ENCODE data around the gene WDR59. TPM values are rescaled to one million over a fixed set of nuclear protein-coding genes. Genes with fewer than 3 reads are reported as not detected.

The WDR59 gene
- total and polyA plus RNA-seq, 3 experiments from 2014 or later, result 13.0 to 56.5 (median 55.9) TPM

DNA sequence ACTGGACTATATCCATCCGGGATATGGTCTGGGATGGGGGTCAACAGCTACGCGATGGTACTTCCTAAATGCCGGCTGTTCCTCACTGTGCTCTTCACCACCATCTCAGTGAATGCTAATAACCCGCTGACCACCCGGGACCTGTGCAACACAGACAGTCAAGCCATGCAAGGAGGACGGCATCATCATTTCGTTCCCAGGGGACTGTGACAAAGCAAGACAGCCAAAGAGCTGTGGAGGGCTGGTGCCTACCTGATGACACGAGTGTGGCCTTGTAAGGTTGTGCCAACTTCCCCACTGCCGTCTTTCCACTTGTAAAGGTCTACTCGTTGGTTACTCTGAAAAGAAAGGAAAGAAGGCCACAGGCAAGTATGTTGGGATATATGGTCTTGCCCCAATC is 33.7 kb downstream of the WDR59 start:
- Mint-ChIP-seq H3K9me3 (no peaks in the 10 kb centered on the region), H3K27ac (no peak overlapping the region), H3K36me3 (peaks cover 6 to 84% (median 36%) of the 10 kb centered on the region in 3 donors), H3K4me1 (peaks cover 0 to 5% (median 0%) of the 10 kb centered on the region in 3 donors), H3K27me3 (peaks cover 0 to 2% of the 10 kb centered on the region in 2 donors), H3K4me3 (no peak overlapping the region)
- DNase-seq, result no peak
- ChIA-PET POLR2A (no interaction called here), CTCF (no interaction called here)
- Histone ChIP-seq H3K27ac (ENCODE audit: low read depth, low read length) (no peak overlapping the region), H3K27me3 (ENCODE audit: insufficient read depth, low read length, poor library complexity, severe bottlenecking) (no peaks in the 10 kb centered on the region), H3K4me1 (ENCODE audit: insufficient read depth, low read length) (no peaks in the 10 kb centered on the region), H3K36me3 (ENCODE audit: insufficient read depth, low read length) (peaks cover 29% of the 10 kb centered on the region), H3K9me3 (ENCODE audit: low read length) (no peaks in the 10 kb centered on the region), H3K4me3 (ENCODE audit: low read length) (no peak overlapping the region)

DNA sequence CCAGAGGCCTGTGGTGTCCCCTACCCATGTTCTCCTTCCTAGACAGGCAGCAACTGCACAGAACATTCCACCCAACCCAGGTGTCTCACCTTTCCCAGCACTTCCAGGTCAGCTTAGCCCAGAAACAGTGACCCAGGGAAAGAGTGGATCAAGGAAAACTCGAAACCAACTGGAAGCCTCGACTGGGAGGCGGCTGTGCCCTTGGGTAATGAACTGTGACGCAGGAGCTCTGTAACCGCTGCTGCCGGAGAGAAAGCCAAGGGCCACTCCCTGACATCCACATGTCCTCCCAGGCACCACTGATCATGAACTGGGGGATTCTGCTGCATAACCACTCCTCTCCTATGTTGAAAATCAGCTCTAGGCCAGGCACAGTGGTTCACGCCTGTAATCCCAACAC is 34.4 kb downstream of the WDR59 start:
- no peak for DNase-seq
- ChIA-PET CTCF (no interaction called here), POLR2A (no interaction called here)
- no peaks in the 10 kb centered on the region for H3K9me3 ChIP-seq (ENCODE audit: low read length)
- H3K4me3 Mint-ChIP-seq, result no peak overlapping the region
- no peak overlapping the region for H3K4me3 ChIP-seq (ENCODE audit: low read length)
- H3K36me3 ChIP-seq (ENCODE audit: insufficient read depth, low read length), result peaks cover 22% of the 10 kb centered on the region
- peak overlapping the region in 1 of 8 donors; percentile 57 for H3K27ac Mint-ChIP-seq
- H3K9me3 Mint-ChIP-seq, result no peaks in the 10 kb centered on the region
- H3K36me3 Mint-ChIP-seq, result peaks cover 6 to 81% (median 34%) of the 10 kb centered on the region in 3 donors
- H3K27ac ChIP-seq (ENCODE audit: low read depth, low read length), result no peak overlapping the region
- no peaks in the 10 kb centered on the region for H3K4me1 ChIP-seq (ENCODE audit: insufficient read depth, low read length)
- H3K27me3 ChIP-seq (ENCODE audit: insufficient read depth, low read length, poor library complexity, severe bottlenecking), result no peaks in the 10 kb centered on the region
- peaks cover 0 to 2% of the 10 kb centered on the region in 2 donors for H3K27me3 Mint-ChIP-seq
- H3K4me1 Mint-ChIP-seq, result peaks cover 0 to 5% (median 0%) of the 10 kb centered on the region in 3 donors

DNA sequence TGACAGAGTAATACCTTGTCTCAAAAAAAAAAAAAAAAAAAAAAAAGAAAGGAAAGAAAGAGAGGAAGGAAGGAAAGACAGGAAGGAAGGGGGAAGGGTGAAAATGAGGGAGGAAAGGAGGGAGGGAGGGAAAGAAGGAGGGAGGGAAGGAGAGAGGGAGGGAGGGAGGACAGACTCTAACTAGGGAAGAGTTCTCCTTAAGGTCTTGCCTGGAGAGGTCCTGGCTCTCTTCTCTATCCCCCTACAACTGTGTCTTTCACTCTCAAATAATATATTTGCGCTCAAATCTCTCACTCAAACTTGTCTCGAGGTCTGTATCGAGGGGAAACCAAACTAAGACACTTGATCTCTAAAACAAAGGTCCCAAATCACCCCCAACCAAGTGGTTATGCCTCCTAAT is 35.6 kb downstream of the WDR59 start:
- peaks cover 13% of the 10 kb centered on the region for H3K36me3 ChIP-seq (ENCODE audit: insufficient read depth, low read length)
- no peak for DNase-seq
- CTCF ChIA-PET, result no interaction called here
- H3K9me3 ChIP-seq (ENCODE audit: low read length), result no peaks in the 10 kb centered on the region
- peak overlapping the region in 3 of 8 donors; percentile 34 to 76 (median 40) for H3K27ac Mint-ChIP-seq
- no peaks in the 10 kb centered on the region for H3K27me3 ChIP-seq (ENCODE audit: insufficient read depth, low read length, poor library complexity, severe bottlenecking)
- no peak overlapping the region for H3K4me3 Mint-ChIP-seq
- peaks cover 0 to 5% (median 0%) of the 10 kb centered on the region in 3 donors for H3K4me1 Mint-ChIP-seq
- H3K27me3 Mint-ChIP-seq, result peaks cover 0 to 2% of the 10 kb centered on the region in 2 donors
- no peak overlapping the region for H3K27ac ChIP-seq (ENCODE audit: low read depth, low read length)
- H3K4me3 ChIP-seq (ENCODE audit: low read length), result no peak overlapping the region
- H3K36me3 Mint-ChIP-seq, result peaks cover 0 to 79% (median 32%) of the 10 kb centered on the region in 3 donors
- H3K4me1 ChIP-seq (ENCODE audit: insufficient read depth, low read length), result no peaks in the 10 kb centered on the region
- POLR2A ChIA-PET, result no interaction called here
- H3K9me3 Mint-ChIP-seq, result no peaks in the 10 kb centered on the region

DNA sequence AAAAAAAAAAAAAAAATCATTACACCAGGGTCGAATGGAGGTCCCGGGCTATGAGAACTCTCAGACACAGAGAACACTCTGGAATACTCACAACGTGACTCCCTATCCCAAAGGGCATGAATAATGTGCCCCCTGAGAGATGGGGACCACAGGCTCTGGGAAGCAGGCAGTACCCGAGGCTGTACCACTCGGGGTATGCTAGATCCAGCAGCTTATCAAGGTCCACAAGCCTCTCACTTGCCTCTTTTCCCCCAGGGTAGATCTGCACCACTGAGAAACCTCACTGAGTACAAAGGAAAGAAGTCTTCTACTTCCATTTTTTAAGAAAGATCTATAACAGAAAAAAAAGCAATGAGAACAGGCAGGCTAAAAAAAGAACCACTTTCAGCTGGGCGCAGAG is 40.5 kb downstream of the WDR59 start:
- no peak overlapping the region for H3K27ac Mint-ChIP-seq
- CTCF ChIA-PET, result no interaction called here
- peaks cover 18% of the 10 kb centered on the region for H3K36me3 ChIP-seq (ENCODE audit: insufficient read depth, low read length)

DNA sequence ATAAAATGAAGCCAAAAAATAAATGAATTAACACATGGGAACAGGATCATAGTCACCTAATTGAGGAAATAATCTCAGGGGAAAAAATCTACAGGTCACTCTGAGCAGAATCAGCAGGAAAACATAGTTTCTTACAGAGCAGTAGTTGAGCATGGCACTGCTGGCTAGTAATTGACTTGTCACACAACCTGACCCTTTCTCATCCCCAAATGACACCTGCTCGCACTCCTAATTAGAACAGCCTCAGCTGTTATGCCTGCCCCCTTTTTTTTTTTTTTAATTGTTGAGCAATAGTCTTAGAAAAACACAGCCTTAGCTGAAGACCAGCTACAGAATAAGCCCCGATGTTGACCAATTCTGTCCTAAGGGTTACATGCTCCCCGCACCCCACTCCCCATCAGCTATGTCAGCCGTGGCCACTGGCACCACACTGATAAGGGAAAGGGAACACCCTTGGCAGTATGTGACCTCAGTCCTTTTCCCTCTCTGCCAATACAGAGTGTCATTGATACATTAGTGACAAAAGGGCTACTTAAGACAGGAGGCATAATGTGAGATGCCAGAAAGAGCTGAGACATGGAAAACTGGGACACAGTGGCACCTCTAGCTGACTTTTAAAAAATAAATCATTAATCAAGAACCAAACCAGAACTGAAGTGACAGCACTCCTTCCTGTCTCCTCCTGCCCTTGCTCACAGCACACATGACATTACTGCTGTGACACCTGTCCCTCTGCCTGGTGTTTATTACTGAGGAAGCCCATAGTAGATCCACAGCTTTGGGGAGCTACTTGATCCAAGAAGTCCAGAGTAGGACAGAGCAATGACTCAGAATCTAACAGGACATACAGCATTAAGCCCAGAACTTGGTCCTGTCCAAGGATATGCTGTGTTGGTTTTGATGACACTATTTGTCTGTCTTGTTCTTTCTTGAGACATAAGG is 41.7 kb downstream of the WDR59 start:
- Mint-ChIP-seq H3K36me3 (peaks cover 9 to 81% (median 23%) of the 10 kb centered on the region in 3 donors), H3K4me1 (peaks cover 0 to 3% (median 0%) of the 10 kb centered on the region in 3 donors), H3K27me3 (no peaks in the 10 kb centered on the region), H3K4me3 (no peak overlapping the region), H3K27ac (peak overlapping the region in 3 of 8 donors; percentile 48 to 89 (median 57)), H3K9me3 (no peaks in the 10 kb centered on the region)
- no peak overlapping the region for H3K4me3 ChIP-seq (ENCODE audit: low read length)
- ChIA-PET POLR2A (no interaction called here), CTCF (no interaction called here)
- no peaks in the 10 kb centered on the region for H3K9me3 ChIP-seq (ENCODE audit: low read length)
- no peak overlapping the region for H3K27ac ChIP-seq (ENCODE audit: low read depth, low read length)
- no peaks in the 10 kb centered on the region for H3K4me1 ChIP-seq (ENCODE audit: insufficient read depth, low read length)
- H3K27me3 ChIP-seq (ENCODE audit: insufficient read depth, low read length, poor library complexity, severe bottlenecking), result no peaks in the 10 kb centered on the region
- no peak for DNase-seq
- H3K36me3 ChIP-seq (ENCODE audit: insufficient read depth, low read length), result peaks cover 19% of the 10 kb centered on the region

More for the DNA sequence above, 40.5 kb downstream of the WDR59 start:
- Mint-ChIP-seq H3K4me3 (no peak overlapping the region), H3K36me3 (peaks cover 9 to 78% (median 24%) of the 10 kb centered on the region in 3 donors), H3K27me3 (no peaks in the 10 kb centered on the region), H3K9me3 (no peaks in the 10 kb centered on the region), H3K4me1 (peaks cover 0 to 5% (median 0%) of the 10 kb centered on the region in 3 donors)
- no peaks in the 10 kb centered on the region for H3K27me3 ChIP-seq (ENCODE audit: insufficient read depth, low read length, poor library complexity, severe bottlenecking)
- H3K9me3 ChIP-seq (ENCODE audit: low read length), result no peaks in the 10 kb centered on the region
- POLR2A ChIA-PET, result no interaction called here
- no peak for DNase-seq
- H3K4me1 ChIP-seq (ENCODE audit: insufficient read depth, low read length), result no peaks in the 10 kb centered on the region
- no peak overlapping the region for H3K27ac ChIP-seq (ENCODE audit: low read depth, low read length)
- H3K4me3 ChIP-seq (ENCODE audit: low read length), result no peak overlapping the region

DNA sequence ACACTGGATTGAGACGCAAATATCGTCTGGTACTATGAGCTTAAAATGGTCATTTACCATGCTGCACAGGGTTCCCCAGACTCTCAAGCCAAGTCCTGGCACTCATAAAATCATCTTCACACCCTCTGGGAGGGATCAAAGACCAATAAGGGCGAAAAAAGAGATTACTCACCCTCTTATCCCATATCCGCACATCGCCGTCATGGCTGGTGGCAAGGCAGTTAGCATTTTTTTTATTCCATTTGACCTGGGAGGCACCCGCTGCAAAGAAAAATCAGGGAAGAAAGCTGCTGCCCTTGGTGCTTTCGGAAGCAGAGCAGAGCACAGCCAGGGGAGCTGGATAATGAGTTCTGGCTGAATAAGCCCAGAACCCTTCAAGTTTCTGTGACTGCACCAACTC is 42.4 kb downstream of the WDR59 start:
- Histone ChIP-seq H3K9me3 (ENCODE audit: low read length) (no peaks in the 10 kb centered on the region), H3K27me3 (ENCODE audit: insufficient read depth, low read length, poor library complexity, severe bottlenecking) (no peaks in the 10 kb centered on the region), H3K4me3 (ENCODE audit: low read length) (no peak overlapping the region), H3K27ac (ENCODE audit: low read depth, low read length) (no peak overlapping the region), H3K36me3 (ENCODE audit: insufficient read depth, low read length) (peaks cover 22% of the 10 kb centered on the region), H3K4me1 (ENCODE audit: insufficient read depth, low read length) (no peaks in the 10 kb centered on the region)
- Mint-ChIP-seq H3K9me3 (no peaks in the 10 kb centered on the region), H3K4me3 (no peak overlapping the region), H3K4me1 (no peaks in the 10 kb centered on the region), H3K27me3 (no peaks in the 10 kb centered on the region), H3K27ac (no peak overlapping the region), H3K36me3 (peaks cover 9 to 81% (median 27%) of the 10 kb centered on the region in 3 donors)
- ChIA-PET CTCF (no interaction called here), POLR2A (no interaction called here)
- no peak for DNase-seq

DNA sequence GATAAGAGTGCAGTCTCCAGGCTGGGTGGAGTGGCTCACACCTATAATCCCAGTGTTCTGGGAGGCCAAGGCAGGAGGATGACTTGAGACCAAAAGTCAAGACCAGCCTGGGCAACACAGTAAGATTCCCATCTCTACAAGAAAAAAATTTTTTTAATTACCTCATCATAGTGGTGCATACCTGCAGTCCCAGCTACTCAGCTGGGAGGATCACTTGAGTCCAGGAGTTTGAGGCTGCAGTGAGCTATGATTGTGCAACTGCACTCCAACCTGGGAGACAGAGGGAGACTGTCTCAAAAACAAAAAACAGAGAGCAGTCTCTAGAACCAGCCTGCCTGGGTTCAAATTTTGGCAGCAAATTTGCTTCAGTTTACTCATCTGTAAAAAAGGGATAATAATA is 45.2 kb downstream of the WDR59 start:
- no peak overlapping the region for H3K27ac ChIP-seq (ENCODE audit: low read depth, low read length)
- peaks cover 27% of the 10 kb centered on the region for H3K36me3 ChIP-seq (ENCODE audit: insufficient read depth, low read length)
- Mint-ChIP-seq H3K4me1 (peaks cover 0 to 4% (median 0%) of the 10 kb centered on the region in 3 donors), H3K36me3 (peaks cover 17 to 80% (median 23%) of the 10 kb centered on the region in 3 donors), H3K27ac (peak overlapping the region in 2 of 8 donors; percentile 10 to 19), H3K27me3 (no peaks in the 10 kb centered on the region), H3K9me3 (no peaks in the 10 kb centered on the region), H3K4me3 (no peak overlapping the region)
- H3K9me3 ChIP-seq (ENCODE audit: low read length), result no peaks in the 10 kb centered on the region
- DNase-seq, result no peak
- no peaks in the 10 kb centered on the region for H3K27me3 ChIP-seq (ENCODE audit: insufficient read depth, low read length, poor library complexity, severe bottlenecking)
- H3K4me1 ChIP-seq (ENCODE audit: insufficient read depth, low read length), result no peaks in the 10 kb centered on the region
- CTCF ChIA-PET, result no interaction called here
- H3K4me3 ChIP-seq (ENCODE audit: low read length), result no peak overlapping the region
- POLR2A ChIA-PET, result no interaction called here

DNA sequence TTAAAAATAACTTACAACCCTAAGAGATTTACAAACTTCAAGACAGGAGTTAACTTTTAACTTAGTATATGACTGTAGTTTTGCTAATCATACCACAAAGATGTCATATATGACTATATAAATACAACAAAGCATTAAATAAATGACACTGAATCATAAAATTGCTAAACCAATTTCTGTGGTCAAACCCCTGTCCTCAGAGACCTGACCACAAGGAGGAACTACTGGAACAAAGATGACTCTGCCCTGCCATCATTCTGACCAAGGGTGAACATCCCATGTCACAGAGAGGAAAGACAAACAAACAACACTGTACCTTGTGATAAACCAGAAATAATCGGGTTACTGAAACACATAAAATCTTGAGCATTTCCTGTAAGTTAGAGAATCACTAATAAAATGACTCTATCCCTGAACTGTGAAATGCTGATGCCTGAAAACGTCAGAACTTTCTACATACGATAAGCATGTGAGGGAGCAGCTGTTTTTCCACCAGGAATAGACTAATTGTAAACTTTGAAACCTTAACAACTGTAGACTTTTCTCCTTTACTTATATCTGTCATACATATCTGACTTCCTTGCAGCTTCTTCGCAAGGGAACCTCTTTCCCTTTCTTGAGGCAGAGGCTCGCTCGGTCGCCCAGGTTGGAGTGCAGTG is 47.9 kb downstream of the WDR59 start:
- Histone ChIP-seq H3K9me3 (ENCODE audit: low read length) (no peaks in the 10 kb centered on the region), H3K4me3 (ENCODE audit: low read length) (no peak overlapping the region), H3K36me3 (ENCODE audit: insufficient read depth, low read length) (peaks cover 21% of the 10 kb centered on the region), H3K27ac (ENCODE audit: low read depth, low read length) (no peak overlapping the region), H3K4me1 (ENCODE audit: insufficient read depth, low read length) (no peaks in the 10 kb centered on the region), H3K27me3 (ENCODE audit: insufficient read depth, low read length, poor library complexity, severe bottlenecking) (no peaks in the 10 kb centered on the region)
- no peaks in the 10 kb centered on the region for H3K9me3 Mint-ChIP-seq
- peak overlapping the region in 3 of 8 donors; percentile 42 to 82 (median 63) for H3K27ac Mint-ChIP-seq
- POLR2A ChIA-PET, result no interaction called here
- no peak for DNase-seq
- H3K36me3 Mint-ChIP-seq, result peaks cover 8 to 76% (median 28%) of the 10 kb centered on the region in 3 donors
- peaks cover 0 to 4% (median 0%) of the 10 kb centered on the region in 3 donors for H3K4me1 Mint-ChIP-seq
- H3K4me3 Mint-ChIP-seq, result no peak overlapping the region
- no peaks in the 10 kb centered on the region for H3K27me3 Mint-ChIP-seq
- CTCF ChIA-PET, result no interaction called here
